Osteoblast (primary cell): ENCODE results near the gene NDUFS8. TPM values are rescaled to one million over a fixed set of nuclear protein-coding genes. Genes with fewer than 3 reads are reported as not detected.

ENCODE experiments used
- DNase-seq: peaks from one replicate; pipeline ENCODE4 v3.0.0; 2011; ENCODE audit warnings: low spot score, mixed read lengths; ENCODE audit not compliant: insufficient read length; ENCODE audit errors: missing footprints
- H2AFZ ChIP-seq: 2 replicates; pipeline ENCODE4 v1.6.0; 2011; ENCODE audit warnings: mild to moderate bottlenecking, low read length
- H3K27ac ChIP-seq: 2 replicates; pipeline ENCODE4 v1.5.1; 2011; ENCODE audit warnings: mild to moderate bottlenecking, low read depth, low read length, moderate library complexity
- H3K27me3 ChIP-seq: 2 replicates; pipeline ENCODE4 v1.6.0; 2012; ENCODE audit warnings: mild to moderate bottlenecking, control low read depth, inconsistent platforms, low read length, moderate library complexity; ENCODE audit not compliant: insufficient read depth
- H3K36me3 ChIP-seq: 2 replicates; pipeline ENCODE4 v1.5.1; 2011; ENCODE audit warnings: mild to moderate bottlenecking, low read length, control low read depth, moderate library complexity; ENCODE audit not compliant: insufficient read depth
- H3K4me1 ChIP-seq: 2 replicates; pipeline ENCODE4 v1.5.1; 2011; ENCODE audit warnings: mild to moderate bottlenecking, low read length, control low read depth, moderate library complexity; ENCODE audit not compliant: insufficient read depth
- H3K4me2 ChIP-seq: 2 replicates; pipeline ENCODE4 v1.6.0; 2011; ENCODE audit warnings: mild to moderate bottlenecking, low read length; ENCODE audit not compliant: insufficient read depth
- H3K4me3 ChIP-seq: fragments of 200-600 bp; sonication (generic); 3 replicates; pipeline ENCODE4 v1.5.1; 2012; ENCODE audit warnings: mild to moderate bottlenecking, low read length, inconsistent platforms; ENCODE audit not compliant: insufficient read depth
- H3K79me2 ChIP-seq: 2 replicates; pipeline ENCODE4 v1.6.0; 2012; ENCODE audit warnings: mild to moderate bottlenecking, low read length, control low read depth, inconsistent platforms; ENCODE audit not compliant: insufficient read depth
- H3K9me3 ChIP-seq: 2 replicates; pipeline ENCODE4 v1.5.1; 2011; ENCODE audit warnings: low read depth, low read length, control low read depth
- H4K20me1 ChIP-seq: 2 replicates; pipeline ENCODE4 v1.6.0; 2012; ENCODE audit warnings: mild to moderate bottlenecking, low read length, control low read depth; ENCODE audit not compliant: insufficient read depth
- CTCF ChIP-seq: IDR thresholded peaks from 2 replicates; pipeline ENCODE4 v1.5.1; 2011; ENCODE audit warnings: mild to moderate bottlenecking, low read depth, low read length, moderate library complexity; ENCODE audit errors: extremely low read depth
- total RNA-seq: library from RNA; depleted of rRNA; stranded (reverse); fragments of >200 nt; gene quantifications from 2 replicates; pipeline ENCODE4 v1.2.3, GENCODE V29; 2012

The NDUFS8 gene
- total RNA-seq, 1 donor = 73.1 TPM

- no peak for TF ChIP-seq CTCF
- peaks cover 28% of the 10 kb centered on the region for H3K36me3 ChIP-seq
Observed at GRCh38 chr11:68053981-68054812, 23.7 kb downstream of the NDUFS8 start.

GRCh38 chr11:68056317-68057285 is 26.1 kb downstream of the NDUFS8 start:
- H2AFZ ChIP-seq = no peak overlapping the region
- H3K27ac ChIP-seq = no peak overlapping the region
- no peak overlapping the region for H3K4me2 ChIP-seq
- H3K36me3 ChIP-seq = peaks cover 11% of the 10 kb centered on the region
- H3K27me3 ChIP-seq = no peaks in the 10 kb centered on the region
- H3K4me1 ChIP-seq = no peaks in the 10 kb centered on the region
- DNase-seq = peak; percentile 15
- no peak overlapping the region for H3K4me3 ChIP-seq
- no peaks in the 10 kb centered on the region for H3K9me3 ChIP-seq
- TF ChIP-seq CTCF = no peak
- H3K79me2 ChIP-seq = no peaks in the 10 kb centered on the region
- no peaks in the 10 kb centered on the region for H4K20me1 ChIP-seq

More at GRCh38 chr11:68053981-68054812, 23.7 kb downstream of the NDUFS8 start:
- H3K4me1 ChIP-seq = no peaks in the 10 kb centered on the region
- no peaks in the 10 kb centered on the region for H3K27me3 ChIP-seq
- no peak overlapping the region for H3K27ac ChIP-seq
- no peaks in the 10 kb centered on the region for H3K9me3 ChIP-seq
- DNase-seq = peak; percentile 69
- H2AFZ ChIP-seq = no peak overlapping the region
- H3K79me2 ChIP-seq = no peaks in the 10 kb centered on the region
- no peak overlapping the region for H3K4me2 ChIP-seq
- no peaks in the 10 kb centered on the region for H4K20me1 ChIP-seq
- H3K4me3 ChIP-seq = no peak overlapping the region

GRCh38 chr11:68057807-68058206 is 27.3 kb downstream of the NDUFS8 start:
- Histone ChIP-seq H3K4me2 (no peak overlapping the region), H3K79me2 (no peaks in the 10 kb centered on the region), H3K27ac (no peak overlapping the region), H2AFZ (no peak overlapping the region), H3K27me3 (no peaks in the 10 kb centered on the region), H3K9me3 (no peaks in the 10 kb centered on the region), H3K4me1 (no peaks in the 10 kb centered on the region), H4K20me1 (no peaks in the 10 kb centered on the region), H3K4me3 (no peak overlapping the region), H3K36me3 (peaks cover 3% of the 10 kb centered on the region)
- TF ChIP-seq CTCF = no peak
- DNase-seq = no peak
